WI38 (cell line): ENCODE measurements around the gene KCNG2.

Source experiments
- H3K4me3 ChIP-seq: 2 replicates; pipeline ENCODE4 v1.5.1; 2011; ENCODE audit warnings: low read depth, mild to moderate bottlenecking, control low read depth, low read length
- CTCF ChIP-seq: IDR thresholded peaks from 2 replicates; pipeline ENCODE4 v1.5.1; 2012; ENCODE audit warnings: low read depth, mild to moderate bottlenecking, control low read depth, low read length

Gene KCNG2

GRCh38 chr18:79847606-79848293 lies 50.0 kb downstream of the KCNG2 start:
- TF ChIP-seq CTCF, result no peak
- H3K4me3 ChIP-seq, result no peak overlapping the region

GRCh38 chr18:79848294-79848578 lies 50.5 kb downstream of the KCNG2 start:
- no peak for TF ChIP-seq CTCF
- no peak overlapping the region for H3K4me3 ChIP-seq

GRCh38 chr18:79848579-79849327 lies 51.0 kb downstream of the KCNG2 start:
- TF ChIP-seq CTCF, result no peak
- H3K4me3 ChIP-seq, result no peak overlapping the region

- TF ChIP-seq CTCF, result no peak
- no peak overlapping the region for H3K4me3 ChIP-seq
Observed at GRCh38 chr18:79849328-79850207, 51.8 kb downstream of the KCNG2 start.

GRCh38 chr18:79850731-79851130 lies 53.0 kb downstream of the KCNG2 start:
- TF ChIP-seq CTCF, result no peak
- H3K4me3 ChIP-seq, result no peak overlapping the region

GRCh38 chr18:79851489-79851888 lies 53.8 kb downstream of the KCNG2 start:
- TF ChIP-seq CTCF, result no peak
- H3K4me3 ChIP-seq, result no peak overlapping the region
